Heart left ventricle (tissue), 13 donors: ENCODE data around the gene CIT.
A peak's percentile ranks its signal among the peaks of the same experiment; 100 is the strongest.

Experiments
- POLR2A ChIP-seq, 2 donors: fragments of 450-650 bp; IDR thresholded peaks; one replicate each; pipeline ENCODE4 v1.6.1; 2017; ENCODE audit warnings: antibody characterized with exemption in 2 of 2, mild to moderate bottlenecking in 2 of 2, moderate library complexity in 2 of 2
- TF ChIP-seq, protein P1 (sequence below), 12 donors: fragments of 200-600 bp; sonication (generic) in 4 of 12; IDR thresholded peaks; one replicate each; pipeline versions ENCODE4 v1.5.0 to v1.8.0; 2018 to 2022; ENCODE audit warnings: antibody characterized with exemption in 12 of 12, mild to moderate bottlenecking in 5 of 12
- donor health status: ischemic (EF 13 %, LVEDD 7.1; RV severe dilation, severe dysfunction).
- donor health status: DM: no; HTN: yes; CAD: no.
- donor health status: DM: no; HTN: no; CAD: no.
- donor health status: ischemic (EF 25% LVEDD 6.9; RV normal size, moderate dysfunction).
- donor health status: ischemic (EF 25% LVEDD 5.7; RV mildly dilated, moderate dysfunction).
- donor health status: ischemic (EF 35%, LVEDD 5.7; RV mildly dilated, moderate dysfunction).
- donor health status: nonischemic (EF 11% LVEDD 7.7; RV severe dilation, severe dysfunction).
- donor health status: DM: yes; HTN: yes; CAD: no.
- donor health status: PGD.
- donor health status: ischemic (EF 29% LVEDD 5.4; RV normal size, mild dysfunction).
- donor health status: nonischemic (EF 23%, LVEDD 6.1; RV moderate dilation, normal function).

GRCh38 chr12:119803381-119803791, 73.7 kb downstream of the CIT start:
- TF ChIP-seq, protein P1, sequence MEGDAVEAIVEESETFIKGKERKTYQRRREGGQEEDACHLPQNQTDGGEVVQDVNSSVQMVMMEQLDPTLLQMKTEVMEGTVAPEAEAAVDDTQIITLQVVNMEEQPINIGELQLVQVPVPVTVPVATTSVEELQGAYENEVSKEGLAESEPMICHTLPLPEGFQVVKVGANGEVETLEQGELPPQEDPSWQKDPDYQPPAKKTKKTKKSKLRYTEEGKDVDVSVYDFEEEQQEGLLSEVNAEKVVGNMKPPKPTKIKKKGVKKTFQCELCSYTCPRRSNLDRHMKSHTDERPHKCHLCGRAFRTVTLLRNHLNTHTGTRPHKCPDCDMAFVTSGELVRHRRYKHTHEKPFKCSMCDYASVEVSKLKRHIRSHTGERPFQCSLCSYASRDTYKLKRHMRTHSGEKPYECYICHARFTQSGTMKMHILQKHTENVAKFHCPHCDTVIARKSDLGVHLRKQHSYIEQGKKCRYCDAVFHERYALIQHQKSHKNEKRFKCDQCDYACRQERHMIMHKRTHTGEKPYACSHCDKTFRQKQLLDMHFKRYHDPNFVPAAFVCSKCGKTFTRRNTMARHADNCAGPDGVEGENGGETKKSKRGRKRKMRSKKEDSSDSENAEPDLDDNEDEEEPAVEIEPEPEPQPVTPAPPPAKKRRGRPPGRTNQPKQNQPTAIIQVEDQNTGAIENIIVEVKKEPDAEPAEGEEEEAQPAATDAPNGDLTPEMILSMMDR (IDR thresholded peaks at IDR 0.05): peak in 1 of 12 donors; percentile 3
- no peak for TF ChIP-seq POLR2A (IDR thresholded peaks at IDR 0.05)
